HG03439 (cell line): Measurements from ENCODE around the gene SET.

Experiments used
- ATAC-seq: cut with Tn5 transposase; IDR thresholded peaks from one replicate; pipeline ENCODE4 v1.9.1; 2021; ENCODE audit warnings: mild to moderate bottlenecking, moderate library complexity; ENCODE audit not compliant: unreplicated experiment

Gene SET

GRCh38 chr9:128707446-128707845 lies 18.4 kb downstream of the SET start:
- ATAC-seq = no peak

GRCh38 chr9:128712451-128713410 lies 23.7 kb downstream of the SET start:
- ATAC-seq = no peak

DNA sequence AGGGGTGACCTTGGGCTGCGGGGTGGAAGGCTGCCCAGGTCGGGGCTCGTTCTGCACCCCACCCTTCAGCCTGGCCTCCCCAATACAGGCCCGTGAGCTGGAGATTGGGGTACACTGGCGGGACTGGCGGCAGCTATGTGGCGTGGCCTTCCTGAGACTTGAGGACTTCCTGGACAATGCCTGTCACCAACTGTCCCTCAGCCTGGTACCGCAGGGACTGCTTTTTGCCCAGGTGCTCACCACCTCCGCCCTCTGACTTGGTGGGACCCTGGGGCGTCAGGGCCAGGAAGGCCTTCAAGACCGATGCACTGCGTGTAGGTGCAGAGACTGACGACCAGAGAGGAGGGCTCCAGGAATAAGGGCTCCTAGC lies 24.4 kb downstream of the SET start:
- ATAC-seq = no peak

- ATAC-seq = no peak
These were observed 25.0 kb downstream of the SET start for GRCh38 chr9:128713941-128714573.

GRCh38 chr9:128714586-128715435 lies 25.8 kb downstream of the SET start:
- no peak for ATAC-seq

- ATAC-seq = no peak
These were observed 26.4 kb downstream of the SET start for GRCh38 chr9:128715436-128715750.

- no peak for ATAC-seq
These were observed 27.7 kb downstream of the SET start for GRCh38 chr9:128716581-128717254.

DNA sequence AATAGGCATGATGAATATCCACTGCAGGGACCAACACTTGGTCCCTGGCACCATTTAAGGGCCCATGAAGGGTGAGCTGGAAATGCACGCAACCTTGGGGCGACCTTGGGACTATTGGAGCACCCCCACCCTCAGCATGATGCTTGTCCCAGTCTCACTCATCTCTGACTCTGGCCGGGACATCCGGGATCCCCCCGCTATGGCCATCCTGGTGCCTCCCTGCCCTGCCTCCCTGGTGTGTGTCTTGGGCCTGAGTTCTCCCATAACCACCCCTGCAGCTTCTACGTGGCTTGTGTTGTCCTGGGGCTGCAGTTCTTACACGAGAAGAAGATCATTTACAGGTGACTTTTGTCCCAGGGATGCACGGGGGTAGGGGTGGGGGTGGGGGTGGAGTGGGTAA lies 29.0 kb downstream of the SET start:
- no peak for ATAC-seq

DNA sequence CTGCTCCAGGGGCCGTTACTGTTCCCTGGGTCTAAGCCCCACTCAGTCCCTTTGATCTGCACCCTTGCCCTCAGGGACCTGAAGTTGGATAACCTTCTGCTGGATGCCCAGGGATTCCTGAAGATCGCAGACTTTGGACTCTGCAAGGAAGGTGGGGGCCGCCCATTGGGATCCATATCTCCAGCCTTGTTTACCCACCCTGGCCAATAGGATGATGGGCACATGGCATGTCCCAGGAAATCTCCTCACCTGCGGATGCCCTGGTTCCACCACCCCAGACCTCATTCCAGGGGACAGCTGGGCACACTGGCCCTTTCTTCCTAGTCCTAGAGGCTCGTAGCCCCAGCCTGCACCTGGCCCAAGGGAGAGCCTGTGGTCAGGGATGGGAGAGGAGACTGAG lies 29.5 kb downstream of the SET start:
- no peak for ATAC-seq

DNA sequence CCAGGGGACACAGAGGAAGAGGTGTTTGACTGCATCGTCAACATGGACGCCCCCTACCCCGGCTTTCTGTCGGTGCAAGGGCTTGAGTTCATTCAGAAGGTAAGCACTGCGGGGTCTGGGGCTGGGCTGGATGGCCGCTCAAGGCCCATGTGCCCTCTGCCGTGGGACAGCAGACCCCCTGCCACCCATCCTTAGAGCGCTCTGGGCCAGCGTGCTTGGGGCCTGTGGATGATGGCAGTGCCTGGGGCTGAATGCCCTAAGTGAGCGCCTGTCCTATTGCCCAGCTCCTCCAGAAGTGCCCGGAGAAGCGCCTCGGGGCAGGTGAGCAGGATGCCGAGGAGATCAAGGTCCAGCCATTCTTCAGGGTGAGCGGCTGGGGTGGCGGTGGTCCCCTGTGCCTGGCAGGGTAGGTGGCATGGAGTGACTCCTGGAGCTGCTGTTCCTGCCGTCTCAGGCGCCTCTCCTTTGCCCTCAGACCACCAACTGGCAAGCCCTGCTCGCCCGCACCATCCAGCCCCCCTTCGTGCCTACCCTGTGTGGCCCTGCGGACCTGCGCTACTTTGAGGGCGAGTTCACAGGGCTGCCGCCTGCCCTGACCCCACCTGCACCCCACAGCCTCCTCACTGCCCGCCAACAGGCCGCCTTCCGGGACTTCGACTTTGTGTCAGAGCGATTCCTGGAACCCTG lies 31.0 kb downstream of the SET start:
- ATAC-seq = no peak

GRCh38 chr9:128720841-128721486 lies 31.9 kb downstream of the SET start:
- no peak for ATAC-seq

- ATAC-seq = no peak
These were observed 32.5 kb downstream of the SET start for GRCh38 chr9:128721487-128722010.

DNA sequence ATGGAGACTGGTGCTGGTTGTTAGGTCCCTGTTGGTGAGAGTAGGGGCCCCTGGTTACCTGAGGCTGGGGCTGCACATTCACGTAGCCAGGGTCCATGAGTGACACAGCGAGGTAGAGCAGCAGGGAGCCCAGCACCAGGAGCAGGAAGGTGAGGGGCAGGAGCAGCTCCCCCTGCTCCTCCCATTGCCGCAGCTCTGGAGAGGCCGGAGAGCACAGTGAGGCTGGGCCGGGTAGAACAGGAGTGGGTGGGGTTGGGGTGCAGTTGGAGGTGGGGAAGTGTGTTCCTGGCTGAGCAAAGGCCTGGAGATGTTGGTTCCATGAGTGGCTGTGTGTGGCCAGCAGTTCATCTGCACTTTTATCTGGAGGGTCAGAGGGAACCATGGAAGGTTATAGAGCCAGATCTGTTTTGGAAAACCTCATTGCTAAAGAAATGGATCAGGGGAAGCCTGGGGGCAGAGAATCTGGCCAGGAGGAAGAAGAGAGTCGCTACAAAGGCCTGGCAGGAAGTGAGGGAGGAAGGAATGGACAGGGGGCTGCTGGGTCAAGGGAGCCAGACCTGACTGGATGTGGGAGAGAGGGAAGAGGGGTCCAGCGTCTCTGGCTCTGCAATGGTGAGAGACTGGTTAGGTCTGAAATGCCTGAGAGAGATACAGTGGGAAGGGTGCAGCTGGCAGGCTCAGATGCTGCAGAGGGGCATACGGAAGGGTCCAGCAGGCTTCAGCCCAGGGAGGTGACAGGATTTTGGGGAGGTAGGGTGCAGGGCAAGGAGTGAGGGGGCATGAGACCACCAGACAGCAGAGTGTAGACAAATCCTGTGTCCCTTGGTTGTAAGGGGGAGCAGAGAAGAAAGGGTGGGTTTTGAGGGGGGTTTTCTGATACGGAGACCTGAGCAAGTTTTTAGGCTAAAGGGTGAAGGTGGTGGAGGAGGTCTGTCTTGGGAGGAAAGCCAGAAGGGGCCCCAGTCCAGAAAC lies 33.6 kb downstream of the SET start:
- no peak for ATAC-seq

DNA sequence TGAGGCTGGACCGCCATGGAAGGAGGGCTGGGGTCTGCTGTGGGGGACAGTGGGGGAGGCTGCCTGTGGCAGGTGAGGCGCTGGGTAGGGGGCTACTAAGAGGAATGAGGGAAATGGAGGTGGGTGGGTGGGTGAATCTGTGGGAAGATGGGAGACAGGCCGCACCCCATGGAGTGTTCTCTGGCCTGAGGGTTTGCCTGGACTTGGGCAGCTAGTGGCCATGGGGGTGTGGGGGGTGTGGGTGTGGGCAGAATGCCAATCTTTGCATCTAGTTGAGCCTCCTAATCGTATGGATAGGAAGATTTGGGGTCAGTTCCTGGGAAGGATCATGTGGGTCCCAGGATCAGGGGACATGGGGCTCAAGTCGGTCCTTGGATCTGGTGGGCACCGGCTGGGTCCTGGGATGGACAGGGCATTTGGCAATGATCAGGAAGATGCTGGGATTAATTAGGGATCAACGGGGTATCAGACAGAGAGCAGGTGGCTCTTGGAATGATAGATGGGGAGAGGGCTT lies 34.4 kb downstream of the SET start:
- ATAC-seq = no peak

- peak; percentile 96 for ATAC-seq
These were observed 35.1 kb downstream of the SET start, which contains the start of gene ZDHHC12 for GRCh38 chr9:128723866-128724743. TSS of gene ZDHHC12 (minus strand) at chr9:128724127. CDS start at chr9:128724093, 34 bp downstream.

- peak; percentile 13 for ATAC-seq
These were observed 35.8 kb downstream of the SET start for GRCh38 chr9:128724744-128725211.

DNA sequence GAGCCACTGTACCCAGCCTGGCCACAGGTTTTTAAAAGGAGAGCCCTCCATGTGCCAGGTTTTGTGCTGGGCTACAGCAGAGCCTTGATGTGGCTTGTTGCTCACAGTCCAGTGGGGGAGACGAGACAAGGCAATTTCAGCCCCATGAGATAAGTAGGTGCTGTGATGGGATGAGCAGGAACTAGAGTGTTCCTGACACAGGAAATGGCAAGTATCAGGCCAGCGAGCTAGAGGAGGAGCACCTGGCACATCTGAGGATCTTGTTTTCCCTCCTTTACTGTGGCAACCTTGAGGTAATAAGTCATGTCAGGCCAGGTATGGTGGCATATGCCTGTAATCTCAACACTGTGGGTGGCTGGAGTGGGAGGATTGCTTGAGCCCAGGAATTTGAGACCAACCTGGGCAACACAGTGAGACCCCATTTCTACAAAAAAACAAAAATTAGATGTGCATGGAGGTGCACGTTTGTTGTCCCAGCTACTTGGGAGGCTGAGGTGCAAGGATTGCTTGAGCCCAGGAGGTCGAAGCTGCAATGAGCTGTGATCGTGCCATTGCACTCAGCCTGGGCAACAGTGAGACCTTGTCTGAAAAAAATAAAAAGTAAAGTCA lies 38.7 kb downstream of the SET start:
- no peak for ATAC-seq
